DOHH2 (cell line): ENCODE measurements around the gene NLRP1.

Experiments
- H3F3A ChIP-seq: fragments of 200-600 bp; sonication (generic), shearing (Covaris generic); 2 replicates; pipeline ENCODE4 v1.6.0; 2016; ENCODE audit warnings: antibody characterized with exemption, mild to moderate bottlenecking; ENCODE audit not compliant: control insufficient read depth, insufficient read depth
- H3K27ac ChIP-seq: fragments of 200-600 bp; sonication (generic); 2 replicates; pipeline ENCODE4 v1.5.1; 2014; ENCODE audit warnings: low read depth, mild to moderate bottlenecking, low read length, moderate library complexity
- H3K27me3 ChIP-seq: fragments of 200-600 bp; sonication (generic); 2 replicates; pipeline ENCODE4 v1.6.1; 2014; ENCODE audit warnings: mild to moderate bottlenecking, low read length, mixed read lengths; ENCODE audit not compliant: control insufficient read depth
- H3K36me3 ChIP-seq: fragments of 200-600 bp; sonication (generic); 2 replicates; pipeline ENCODE4 v1.6.1; 2014; ENCODE audit warnings: mild to moderate bottlenecking, low read length, moderate library complexity, mixed read lengths; ENCODE audit not compliant: control insufficient read depth
- H3K4me1 ChIP-seq: fragments of 200-600 bp; sonication (generic); 2 replicates; pipeline ENCODE4 v1.6.1; 2014; ENCODE audit warnings: mild to moderate bottlenecking, low read length, mixed read lengths; ENCODE audit not compliant: control insufficient read depth
- H3K4me2 ChIP-seq: fragments of 200-600 bp; sonication (generic); 2 replicates; pipeline ENCODE4 v1.6.0; 2014; ENCODE audit warnings: mild to moderate bottlenecking, low read length, moderate library complexity
- H3K4me3 ChIP-seq: fragments of 200-600 bp; sonication (generic); 2 replicates; pipeline ENCODE4 v1.5.1; 2014; ENCODE audit warnings: mild to moderate bottlenecking, low read length, mixed read lengths
- H3K79me2 ChIP-seq: fragments of 200-600 bp; sonication (generic); 2 replicates; pipeline ENCODE4 v1.6.1; 2014; ENCODE audit warnings: mild to moderate bottlenecking, low read length, mixed read lengths; ENCODE audit not compliant: control insufficient read depth
- H3K9me2 ChIP-seq: fragments of 200-600 bp; sonication (generic); replicated peaks from 2 replicates; pipeline ENCODE4 v1.6.1; 2014; ENCODE audit warnings: mild to moderate bottlenecking, low read length, mixed read lengths; ENCODE audit not compliant: control insufficient read depth
- H3K9me3 ChIP-seq: fragments of 200-600 bp; sonication (generic); 2 replicates; pipeline ENCODE4 v1.6.1; 2014; ENCODE audit warnings: antibody characterized with exemption, low read length, mixed read lengths; ENCODE audit not compliant: control insufficient read depth, insufficient read depth
- H4K20me1 ChIP-seq: fragments of 200-600 bp; sonication (generic); 2 replicates; pipeline ENCODE4 v1.6.0; 2014; ENCODE audit warnings: low read depth, mild to moderate bottlenecking, antibody characterized with exemption, low read length, moderate library complexity; ENCODE audit not compliant: control insufficient read depth, insufficient read depth
- CTCF ChIP-seq: fragments of 200-600 bp; sonication (generic); IDR thresholded peaks from one replicate; pipeline ENCODE4 v1.5.1; 2014; ENCODE audit warnings: antibody characterized with exemption, mild to moderate bottlenecking, low read depth, low read length; ENCODE audit not compliant: poor library complexity, severe bottlenecking
- EZH2phosphoT487 ChIP-seq: fragments of 200-600 bp; sonication (generic); IDR thresholded peaks from 2 replicates; pipeline ENCODE4 v1.6.1; 2017; ENCODE audit warnings: borderline replicate concordance, mild to moderate bottlenecking, antibody characterized with exemption, low read length, moderate library complexity, mixed read lengths

NLRP1 gene

DNA sequence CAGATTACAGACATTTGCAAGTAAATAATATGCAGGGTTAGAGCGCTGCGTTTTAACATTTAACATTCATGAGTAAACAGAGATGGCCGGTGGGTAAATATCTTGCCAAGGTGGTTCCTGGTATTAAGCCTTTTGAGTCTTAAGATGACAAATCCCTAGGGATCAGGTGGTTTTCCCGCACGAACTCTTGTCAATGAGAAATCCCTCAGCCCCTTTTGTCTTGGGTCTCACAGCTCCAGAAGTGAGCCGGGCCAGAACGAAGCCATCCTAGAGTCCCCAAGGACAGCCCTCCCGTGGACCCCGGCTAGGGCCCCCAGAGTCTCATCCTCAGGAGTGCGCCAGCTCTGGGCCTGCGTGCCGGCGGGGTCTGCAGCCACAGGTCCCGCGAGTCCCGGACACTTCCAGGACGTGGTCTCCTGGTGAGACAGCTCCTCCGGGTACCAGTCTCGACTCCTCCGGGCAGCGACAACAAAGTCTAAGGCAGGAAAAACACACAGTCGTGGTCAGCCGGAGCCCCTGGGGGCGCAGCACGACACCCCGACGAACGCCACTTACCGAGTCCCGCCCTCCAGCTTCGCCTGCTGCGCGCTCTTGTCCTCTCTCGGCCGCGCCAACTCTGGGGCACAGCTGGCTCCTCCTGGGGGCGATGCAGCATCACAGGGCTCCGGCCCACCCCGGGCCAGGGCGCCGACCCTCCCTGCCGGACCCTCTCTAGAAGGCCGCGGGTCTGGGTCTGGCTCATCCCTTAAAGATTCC lies 84.7 kb downstream of the NLRP1 start:
- H3K4me3 ChIP-seq, result no peak overlapping the region
- H3K36me3 ChIP-seq, result no peaks in the 10 kb centered on the region
- H3K4me2 ChIP-seq, result peak overlapping the region; percentile 64
- H3F3A ChIP-seq, result no peaks in the 10 kb centered on the region
- no peaks in the 10 kb centered on the region for H4K20me1 ChIP-seq
- no peaks in the 10 kb centered on the region for H3K9me2 ChIP-seq
- H3K4me1 ChIP-seq, result peaks cover 12% of the 10 kb centered on the region
- H3K9me3 ChIP-seq, result no peaks in the 10 kb centered on the region
- H3K27ac ChIP-seq, result no peak overlapping the region
- TF ChIP-seq EZH2phosphoT487 (no peak), CTCF (no peak)
- H3K79me2 ChIP-seq, result no peaks in the 10 kb centered on the region
- H3K27me3 ChIP-seq, result peaks cover 34% of the 10 kb centered on the region

DNA sequence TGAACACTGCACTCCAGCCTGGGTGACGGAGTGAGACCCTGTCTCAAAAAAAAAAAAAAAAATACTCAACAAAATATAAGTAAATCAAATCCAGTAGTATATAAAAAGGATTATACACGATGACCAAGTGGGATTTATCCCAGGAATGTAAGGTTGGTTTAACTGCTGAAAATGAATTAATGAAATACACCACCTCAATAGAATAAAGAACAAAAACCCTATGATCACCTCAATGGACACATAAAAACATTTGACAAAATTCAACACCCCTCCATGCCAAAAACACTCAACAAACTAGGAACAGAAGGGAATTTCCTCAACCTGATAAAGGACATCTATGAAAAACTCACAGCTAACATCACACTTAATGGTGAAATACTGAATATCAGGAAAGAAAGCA lies 91.3 kb downstream of the NLRP1 start:
- peaks cover 30% of the 10 kb centered on the region for H3K36me3 ChIP-seq
- peaks cover 25% of the 10 kb centered on the region for H3K79me2 ChIP-seq
- H3K27me3 ChIP-seq, result 0 out of 2 replicates have a peak, but pooled peaks cover 3% of the 10 kb centered on the region
- H3F3A ChIP-seq, result peaks cover 8% of the 10 kb centered on the region; the same call in 1 of the 2 replicates
- TF ChIP-seq EZH2phosphoT487, result no peak
- TF ChIP-seq CTCF, result no peak
- H3K4me1 ChIP-seq, result 0 out of 2 replicates have a peak, but pooled peaks cover 2% of the 10 kb centered on the region
- H3K27ac ChIP-seq, result no peak overlapping the region
- no peak overlapping the region for H3K4me3 ChIP-seq
- no peak overlapping the region for H3K4me2 ChIP-seq
- no peaks in the 10 kb centered on the region for H3K9me2 ChIP-seq
- 0 out of 2 replicates have a peak, but pooled peaks cover 5% of the 10 kb centered on the region for H4K20me1 ChIP-seq
- H3K9me3 ChIP-seq, result no peaks in the 10 kb centered on the region

- Histone ChIP-seq H4K20me1 (peaks cover 11% of the 10 kb centered on the region; the same call in 1 of the 2 replicates), H3K4me1 (peaks cover 23% of the 10 kb centered on the region), H3K9me2 (no peaks in the 10 kb centered on the region), H3K79me2 (peaks cover 63% of the 10 kb centered on the region), H3K36me3 (peaks cover 57% of the 10 kb centered on the region), H3K4me3 (no peak overlapping the region), H3K27me3 (no peaks in the 10 kb centered on the region), H3K9me3 (no peaks in the 10 kb centered on the region), H3K4me2 (no peak overlapping the region), H3F3A (peaks cover 8% of the 10 kb centered on the region; the same call in 1 of the 2 replicates), H3K27ac (no peak overlapping the region)
- TF ChIP-seq EZH2phosphoT487 (no peak), CTCF (no peak)
These were observed 95.6 kb downstream of the NLRP1 start for GRCh38 chr17:5488752-5489151.
